PC-9 (cell line): ENCODE data around the gene PALM3. TPM values are rescaled to one million over a fixed set of nuclear protein-coding genes. Genes with fewer than 3 reads are reported as not detected.

ENCODE experiments used
- BruUV-seq: library from RNA; stranded (reverse); fragments of 400-500 nt; replicated peaks from 2 replicates; lab custom pipeline; 2021; lab: Mats Ljungman, UMichigan
- CTCF ChIA-PET: fragments of 300-600 bp; sonication (Branson Sonifier 250); formaldehyde crosslinking; loops from one replicate; lab custom pipeline; 2022; ENCODE audit warnings: antibody characterized with exemption; lab: Charles Lee
- POLR2A ChIA-PET: fragments of 300-600 bp; sonication (Branson Sonifier 250); formaldehyde crosslinking; loops from one replicate; lab custom pipeline; 2022; ENCODE audit warnings: antibody characterized with exemption; ENCODE audit not compliant: unreplicated experiment; lab: Charles Lee
- DNase-seq, 2 experiments: peaks; one replicate each; pipeline versions ENCODE4 v3.0.0 to v3.0.0-alpha.2; 2015 to 2022; ENCODE audit warnings: mixed read lengths in 1 of 2
- H2AFZ ChIP-seq: fragments of 200-600 bp; sonication (generic); 2 replicates; pipeline ENCODE4 v1.8.1; 2017; ENCODE audit warnings: antibody characterized with exemption
- H3F3A ChIP-seq: fragments of 200-600 bp; sonication (generic); 2 replicates; pipeline ENCODE4 v1.8.1; 2017; ENCODE audit warnings: antibody characterized with exemption, mild to moderate bottlenecking, low read depth; ENCODE audit not compliant: insufficient read depth
- H3K27ac ChIP-seq: fragments of 200-600 bp; sonication (generic); 2 replicates; pipeline ENCODE4 v1.6.1; 2016; ENCODE audit warnings: mixed run types
- H3K27me3 ChIP-seq: fragments of 200-600 bp; sonication (generic); 2 replicates; pipeline ENCODE4 v1.6.1; 2016; ENCODE audit warnings: low read depth, mixed run types; ENCODE audit not compliant: insufficient read depth
- H3K36me3 ChIP-seq: fragments of 200-600 bp; sonication (generic); 2 replicates; pipeline ENCODE4 v1.6.1; 2016; ENCODE audit warnings: low read depth, mixed run types
- H3K4me1 ChIP-seq: fragments of 200-600 bp; sonication (generic); replicated peaks from 2 replicates; pipeline ENCODE4 v1.6.1; 2016; ENCODE audit warnings: mixed run types; ENCODE audit not compliant: insufficient read depth
- H3K4me2 ChIP-seq: fragments of 200-600 bp; sonication (generic); 2 replicates; pipeline ENCODE4 v1.6.1; 2017; ENCODE audit warnings: mixed run types
- H3K4me3 ChIP-seq: fragments of 200-600 bp; sonication (generic); 2 replicates; pipeline ENCODE4 v1.6.1; 2016; ENCODE audit warnings: mixed run types
- H3K79me2 ChIP-seq: fragments of 200-600 bp; sonication (generic); 2 replicates; pipeline ENCODE4 v1.6.1; 2017; ENCODE audit warnings: low read depth, mixed run types
- H3K9me2 ChIP-seq: fragments of 200-600 bp; sonication (generic); 2 replicates; pipeline ENCODE4 v1.8.1; 2017; ENCODE audit warnings: mild to moderate bottlenecking; ENCODE audit not compliant: insufficient read depth
- H3K9me3 ChIP-seq: fragments of 200-600 bp; sonication (generic); 2 replicates; pipeline ENCODE4 v1.8.1; 2016; ENCODE audit warnings: low read depth; ENCODE audit not compliant: insufficient read depth
- H4K20me1 ChIP-seq: fragments of 200-600 bp; sonication (generic); 2 replicates; pipeline ENCODE4 v1.8.1; 2017; ENCODE audit not compliant: insufficient read depth
- EZH2 ChIP-seq: fragments of 200-600 bp; sonication (generic); IDR thresholded peaks from 2 replicates; pipeline ENCODE4 v1.8.0; 2017; ENCODE audit warnings: antibody characterized with exemption, low read depth
- intact Hi-C: fragments of 100-400 bp; cut with micrococcal nuclease; formaldehyde crosslinking; loops from one replicate; pipeline ENCODE4 v1.10.0; 2022; ENCODE audit not compliant: unreplicated experiment
- total RNA-seq: library from RNA; stranded (reverse); gene quantifications from 2 replicates; pipeline ENCODE4 v1.2.3, GENCODE V29; 2021
- TF ChIP-seq, protein P1 (sequence below): fragments of 200-600 bp; sonication (generic); conservative IDR thresholded peaks from 2 replicates; pipeline ENCODE4 v1.6.1; 2017; ENCODE audit warnings: mixed run types, antibody characterized with exemption, mild to moderate bottlenecking, moderate library complexity

The PALM3 gene
- total RNA-seq, 1 experiment from 2014 or later = 28.8 TPM

DNA sequence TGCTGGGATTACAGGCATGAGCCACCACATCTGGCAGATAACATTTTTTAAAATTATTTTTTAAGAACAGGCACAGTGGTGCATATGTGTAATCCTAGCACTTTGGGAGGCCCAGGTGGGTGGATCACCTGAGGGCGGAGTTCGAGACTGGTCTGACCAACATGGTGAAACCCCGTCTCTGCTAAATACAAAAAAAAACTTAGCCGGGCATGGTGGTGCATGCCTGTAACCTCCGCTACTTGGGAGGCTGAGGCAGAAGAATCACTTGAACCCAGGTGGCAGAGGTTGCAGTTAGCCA lies 631 bp upstream of the PALM3 start:
- CTCF ChIA-PET = no interaction called here

DNA sequence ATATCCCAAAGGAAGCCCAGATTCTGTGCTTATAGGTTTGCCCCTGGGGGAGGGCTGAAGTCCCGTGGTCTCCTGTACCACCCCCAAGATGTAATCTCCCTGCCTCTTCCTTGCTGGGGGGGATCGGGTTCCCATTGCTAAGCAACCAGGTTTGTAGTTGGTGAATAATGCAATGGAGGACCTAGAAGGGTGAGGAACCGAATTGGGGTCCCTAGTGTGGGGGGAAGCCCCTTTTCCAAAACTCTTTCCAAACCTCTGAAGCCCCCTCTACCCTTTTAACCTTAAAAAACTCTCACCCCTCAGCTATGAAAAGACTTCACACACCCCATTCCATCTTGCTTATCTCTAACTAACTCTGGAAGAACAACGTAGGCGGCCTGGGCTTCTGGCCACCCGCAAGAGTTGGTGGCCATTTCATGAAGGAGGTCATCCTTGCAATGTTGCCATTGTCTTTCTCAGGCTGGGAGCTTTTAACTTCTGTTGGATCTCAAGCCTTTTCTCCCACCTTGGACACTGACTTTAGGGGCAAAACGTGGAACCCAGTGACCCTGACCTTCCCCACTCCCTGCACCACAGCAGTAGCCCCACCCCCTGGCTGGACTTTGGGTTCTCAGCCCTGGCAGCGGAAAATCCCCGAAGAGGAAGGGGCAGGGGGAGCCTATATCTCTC lies 661 bp downstream of the PALM3 start:
- Histone ChIP-seq H3K27me3 (no peaks in the 10 kb centered on the region), H3K4me2 (peak overlapping the region; percentile 77), H3K9me3 (no peaks in the 10 kb centered on the region), H3K4me3 (peak overlapping the region; percentile 44; the same call in 1 of the 2 replicates), H3K27ac (0 out of 2 replicates have a peak overlapping the region, but pooled peaks have one; percentile 16), H3K79me2 (no peaks in the 10 kb centered on the region), H2AFZ (no peak overlapping the region), H3K4me1 (peaks cover 21% of the 10 kb centered on the region), H3K36me3 (no peaks in the 10 kb centered on the region), H4K20me1 (no peaks in the 10 kb centered on the region), H3K9me2 (no peaks in the 10 kb centered on the region), H3F3A (peaks cover 25% of the 10 kb centered on the region; the same call in 1 of the 2 replicates)
- BruUV-seq = TSS peak; percentile 46
- TF ChIP-seq EZH2 = no peak
- TF ChIP-seq, protein P1, sequence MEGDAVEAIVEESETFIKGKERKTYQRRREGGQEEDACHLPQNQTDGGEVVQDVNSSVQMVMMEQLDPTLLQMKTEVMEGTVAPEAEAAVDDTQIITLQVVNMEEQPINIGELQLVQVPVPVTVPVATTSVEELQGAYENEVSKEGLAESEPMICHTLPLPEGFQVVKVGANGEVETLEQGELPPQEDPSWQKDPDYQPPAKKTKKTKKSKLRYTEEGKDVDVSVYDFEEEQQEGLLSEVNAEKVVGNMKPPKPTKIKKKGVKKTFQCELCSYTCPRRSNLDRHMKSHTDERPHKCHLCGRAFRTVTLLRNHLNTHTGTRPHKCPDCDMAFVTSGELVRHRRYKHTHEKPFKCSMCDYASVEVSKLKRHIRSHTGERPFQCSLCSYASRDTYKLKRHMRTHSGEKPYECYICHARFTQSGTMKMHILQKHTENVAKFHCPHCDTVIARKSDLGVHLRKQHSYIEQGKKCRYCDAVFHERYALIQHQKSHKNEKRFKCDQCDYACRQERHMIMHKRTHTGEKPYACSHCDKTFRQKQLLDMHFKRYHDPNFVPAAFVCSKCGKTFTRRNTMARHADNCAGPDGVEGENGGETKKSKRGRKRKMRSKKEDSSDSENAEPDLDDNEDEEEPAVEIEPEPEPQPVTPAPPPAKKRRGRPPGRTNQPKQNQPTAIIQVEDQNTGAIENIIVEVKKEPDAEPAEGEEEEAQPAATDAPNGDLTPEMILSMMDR = no peak
- DNase-seq = peak; percentile 32 to 50
- CTCF ChIA-PET = no interaction called here
- POLR2A ChIA-PET = interaction anchor here (0.5 to 0.9 kb wide), 4 partner anchors 29 to 273 kb away, joined by 3 to 14 read pairs (median 4); partner anchors contain the start of gene RFX1
- intact Hi-C loops = no loop called here

More for the DNA sequence above, 631 bp upstream of the PALM3 start:
- Histone ChIP-seq H3K4me1 (peaks cover 21% of the 10 kb centered on the region), H3K27me3 (no peaks in the 10 kb centered on the region), H3K36me3 (no peaks in the 10 kb centered on the region), H2AFZ (no peak overlapping the region), H3K9me3 (no peaks in the 10 kb centered on the region), H3K4me2 (peak overlapping the region; percentile 77), H3K79me2 (no peaks in the 10 kb centered on the region), H4K20me1 (no peaks in the 10 kb centered on the region), H3K9me2 (no peaks in the 10 kb centered on the region), H3K27ac (no peak overlapping the region), H3K4me3 (peak overlapping the region; percentile 44; the same call in 1 of the 2 replicates), H3F3A (peaks cover 25% of the 10 kb centered on the region; the same call in 1 of the 2 replicates)
- TF ChIP-seq, protein P1 = no peak
- no peak for TF ChIP-seq EZH2
- intact Hi-C loops = no loop called here
- no TSS peak for BruUV-seq
- peak in 1 of 2 experiments; percentile 15 for DNase-seq
- POLR2A ChIA-PET = interaction anchor here (0.5 to 0.6 kb wide), 2 partner anchors 176 to 221 kb away, joined by 4 read pairs; no protein-coding TSS in a partner anchor

DNA sequence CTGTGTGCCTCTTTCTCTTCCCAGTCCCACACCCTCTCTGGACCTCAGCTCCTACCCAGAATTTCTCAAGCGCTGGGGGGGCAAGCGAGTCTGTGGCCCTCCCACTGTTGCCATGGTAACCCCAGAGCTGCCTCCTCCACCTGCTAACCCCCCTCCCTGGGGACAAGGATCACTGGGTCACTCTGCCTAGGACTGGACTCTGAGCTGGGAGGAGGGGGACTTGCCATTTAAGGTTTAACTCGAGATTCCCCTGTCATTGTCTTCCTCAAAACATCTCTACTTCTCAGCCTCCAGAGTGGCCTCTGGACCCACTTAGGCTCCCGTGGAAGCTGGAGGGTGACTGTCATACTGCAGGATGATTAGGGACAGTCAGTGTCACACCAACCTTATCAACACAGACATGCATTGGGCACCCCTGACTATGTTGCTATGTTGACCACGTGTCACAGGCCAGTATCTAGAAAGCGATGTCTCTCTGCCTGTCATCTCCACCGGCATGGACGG lies 2.2 kb downstream of the PALM3 start:
- intact Hi-C loops = no loop called here
- POLR2A ChIA-PET = interaction anchor here (0.7 kb wide), 1 partner anchor 107 kb away, joined by 4 read pairs; the partner anchor contains the start of gene DCAF15
- no peak overlapping the region for H3K4me2 ChIP-seq

More for the DNA sequence above, 2.2 kb downstream of the PALM3 start:
- Histone ChIP-seq H3K36me3 (no peaks in the 10 kb centered on the region), H3K27ac (no peak overlapping the region), H3K27me3 (no peaks in the 10 kb centered on the region), H3F3A (peaks cover 25% of the 10 kb centered on the region; the same call in 1 of the 2 replicates), H3K9me3 (no peaks in the 10 kb centered on the region), H3K4me1 (peaks cover 21% of the 10 kb centered on the region), H3K4me3 (no peak overlapping the region), H3K9me2 (no peaks in the 10 kb centered on the region), H4K20me1 (no peaks in the 10 kb centered on the region), H3K79me2 (no peaks in the 10 kb centered on the region), H2AFZ (no peak overlapping the region)
- BruUV-seq = no TSS peak
- DNase-seq = no peak
- CTCF ChIA-PET = interaction anchor here (0.6 kb wide), 1 partner anchor 170 kb away, joined by 3 read pairs; no protein-coding TSS in a partner anchor
- TF ChIP-seq, protein P1 = no peak
- TF ChIP-seq EZH2 = no peak
